ENCODE data around the gene SEC11A.

Gene SEC11A

GRCh38 chr15:84624359-84624758 is 91.6 kb downstream of the SEC11A start:
- 81 to 94% methylated on average over 6 to 7 of the region's 7 CpGs for WGBS, 2 experiments
- no peak overlapping the region for H3K4me3 ChIP-seq (ENCODE audit: insufficient read depth, low read depth, low read length)
- peaks cover 25% of the 10 kb centered on the region for H3K36me3 ChIP-seq (ENCODE audit: control insufficient read depth, insufficient read depth, low read length)
- H3K27ac ChIP-seq (ENCODE audit: insufficient read depth, low read depth, low read length, poor library complexity, severe bottlenecking): no peak overlapping the region
- H3K9me3 ChIP-seq (ENCODE audit: control insufficient read depth, low read length): peaks cover 7% of the 10 kb centered on the region
- H3K4me1 ChIP-seq (ENCODE audit: control insufficient read depth, insufficient read depth, low read length): no peaks in the 10 kb centered on the region
- H3K27me3 ChIP-seq (ENCODE audit: control insufficient read depth, insufficient read depth, low read length, poor library complexity, severe bottlenecking): no peaks in the 10 kb centered on the region

DNA sequence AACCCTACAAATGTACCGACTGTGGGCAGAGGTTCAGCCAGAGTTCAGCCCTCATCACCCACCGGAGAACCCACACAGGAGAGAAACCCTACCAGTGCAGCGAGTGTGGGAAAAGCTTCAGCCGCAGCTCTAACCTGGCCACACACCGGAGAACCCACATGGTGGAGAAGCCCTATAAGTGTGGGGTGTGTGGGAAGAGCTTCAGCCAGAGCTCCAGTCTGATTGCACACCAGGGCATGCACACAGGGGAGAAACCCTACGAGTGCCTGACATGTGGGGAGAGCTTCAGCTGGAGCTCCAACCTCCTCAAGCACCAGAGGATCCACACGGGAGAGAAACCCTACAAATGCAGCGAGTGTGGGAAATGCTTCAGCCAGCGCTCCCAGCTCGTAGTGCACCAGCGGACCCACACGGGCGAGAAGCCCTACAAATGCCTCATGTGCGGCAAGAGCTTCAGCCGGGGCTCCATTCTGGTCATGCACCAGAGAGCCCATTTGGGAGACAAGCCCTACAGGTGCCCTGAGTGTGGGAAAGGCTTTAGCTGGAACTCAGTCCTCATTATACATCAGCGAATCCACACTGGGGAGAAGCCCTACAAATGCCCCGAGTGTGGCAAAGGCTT is 94.5 kb downstream of the SEC11A start:
- H3K4me3 ChIP-seq (ENCODE audit: insufficient read depth, low read depth, low read length): no peak overlapping the region
- 94 to 95% methylated on average over 17 of the region's 17 CpGs for WGBS, 2 experiments
- no peak overlapping the region for H3K27ac ChIP-seq (ENCODE audit: insufficient read depth, low read depth, low read length, poor library complexity, severe bottlenecking)
- H3K27me3 ChIP-seq (ENCODE audit: control insufficient read depth, insufficient read depth, low read length, poor library complexity, severe bottlenecking): no peaks in the 10 kb centered on the region
- H3K4me1 ChIP-seq (ENCODE audit: control insufficient read depth, insufficient read depth, low read length): no peaks in the 10 kb centered on the region
- peaks cover 7% of the 10 kb centered on the region for H3K9me3 ChIP-seq (ENCODE audit: control insufficient read depth, low read length)
- H3K36me3 ChIP-seq (ENCODE audit: control insufficient read depth, insufficient read depth, low read length): peaks cover 25% of the 10 kb centered on the region

DNA sequence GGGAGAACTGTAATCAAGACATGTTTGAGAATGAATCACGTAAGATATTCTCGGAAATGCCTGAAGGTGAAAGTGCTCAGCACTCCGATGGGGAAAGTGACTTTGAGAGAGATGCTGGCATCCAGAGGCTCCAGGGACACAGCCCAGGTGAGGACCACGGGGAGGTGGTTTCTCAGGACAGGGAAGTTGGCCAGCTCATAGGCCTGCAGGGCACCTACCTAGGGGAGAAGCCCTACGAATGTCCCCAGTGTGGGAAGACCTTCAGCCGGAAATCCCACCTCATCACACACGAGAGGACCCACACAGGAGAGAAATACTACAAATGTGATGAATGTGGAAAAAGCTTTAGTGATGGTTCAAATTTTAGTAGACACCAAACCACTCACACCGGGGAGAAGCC is 95.3 kb downstream of the SEC11A start:
- H3K4me3 ChIP-seq (ENCODE audit: insufficient read depth, low read depth, low read length): no peak overlapping the region

More for the DNA sequence above, 95.3 kb downstream of the SEC11A start:
- Histone ChIP-seq H3K36me3 (ENCODE audit: control insufficient read depth, insufficient read depth, low read length) (peaks cover 25% of the 10 kb centered on the region), H3K27me3 (ENCODE audit: control insufficient read depth, insufficient read depth, low read length, poor library complexity, severe bottlenecking) (no peaks in the 10 kb centered on the region), H3K4me1 (ENCODE audit: control insufficient read depth, insufficient read depth, low read length) (no peaks in the 10 kb centered on the region), H3K27ac (ENCODE audit: insufficient read depth, low read depth, low read length, poor library complexity, severe bottlenecking) (no peak overlapping the region), H3K9me3 (ENCODE audit: control insufficient read depth, low read length) (peaks cover 7% of the 10 kb centered on the region)
- 94 to 97% methylated on average over 7 to 8 of the region's 8 CpGs for WGBS, 2 experiments
